Tibial nerve (tissue), 4 donors: ENCODE measurements around the gene CHST1. TPM values are rescaled to one million over a fixed set of nuclear protein-coding genes. Genes with fewer than 3 reads are reported as not detected.

Source experiments
- DNase-seq, 2 donors: peaks; one replicate each; pipeline ENCODE4 v3.0.0-alpha.2; 2019; ENCODE audit warnings: low spot score in 2 of 2
- H3K27ac ChIP-seq, 4 donors: fragments of 200-600 bp; sonication (generic) in 3 of 4; one replicate each; pipeline ENCODE4 v1.5.1; 2017 to 2019; ENCODE audit warnings: mild to moderate bottlenecking in 1 of 4
- H3K27me3 ChIP-seq, 2 donors: fragments of 200-600 bp; sonication (generic) in 1 of 2; one replicate each; pipeline versions ENCODE4 v1.5.1 to v1.6.0; 2017 to 2019
- H3K36me3 ChIP-seq, 3 donors: fragments of 200-600 bp; sonication (generic); one replicate each; pipeline ENCODE4 v1.5.1; 2018 to 2019
- H3K4me1 ChIP-seq, 4 donors: fragments of 200-600 bp; sonication (generic) in 3 of 4; one replicate each; pipeline ENCODE4 v1.5.1; 2017 to 2019
- H3K4me3 ChIP-seq, 4 donors: fragments of 200-600 bp; sonication (generic) in 3 of 4; one replicate each; pipeline ENCODE4 v1.5.1; 2017 to 2019; ENCODE audit warnings: mild to moderate bottlenecking in 1 of 4, moderate library complexity in 1 of 4
- H3K9me3 ChIP-seq, 4 donors: fragments of 200-600 bp; sonication (generic) in 3 of 4; one replicate each; pipeline ENCODE4 v1.5.1; 2017 to 2019
- CTCF ChIP-seq, 5 experiments: fragments of 200-600 bp in 3 of 5; fragments of 450-650 bp in 2 of 5; sonication (generic) in 3 of 5; IDR thresholded peaks; one replicate each; pipeline ENCODE4 v1.5.1; 2016 to 2019; ENCODE audit warnings: antibody characterized with exemption in 5 of 5, mild to moderate bottlenecking in 3 of 5, moderate library complexity in 2 of 5
- EP300 ChIP-seq, 2 donors: sonication (generic); formaldehyde crosslinking; IDR thresholded peaks; one replicate each; pipeline ENCODE4 v1.6.1; 2017; ENCODE audit warnings: antibody characterized with exemption in 2 of 2, mild to moderate bottlenecking in 1 of 2
- POLR2A ChIP-seq, 2 donors: fragments of 450-650 bp; IDR thresholded peaks; one replicate each; pipeline ENCODE4 v1.6.1; 2017; ENCODE audit warnings: antibody characterized with exemption in 2 of 2, mild to moderate bottlenecking in 2 of 2, moderate library complexity in 2 of 2
- WGBS, 2 donors: methylation state at CpG; one replicate each; pipeline ENCODE4 v1.1.5; 2018; 5-methylcytosine and 5-hydroxymethylcytosine counted together
- total RNA-seq, 4 donors: library from RNA; depleted of rRNA; stranded (reverse); fragments of >200 nt; gene quantifications; one replicate each; pipeline ENCODE4 v1.1.0, GENCODE V29; 2016

Gene CHST1
- total RNA-seq, 4 donors from 2014 or later = 1.2 to 3.6 (median 1.6) TPM

- no peak for DNase-seq
- H3K9me3 ChIP-seq = no peaks in the 10 kb centered on the region
- H3K4me3 ChIP-seq = no peak overlapping the region
- peaks cover 0 to 7% of the 10 kb centered on the region in 2 donors for H3K27me3 ChIP-seq
- H3K4me1 ChIP-seq = peaks cover 0 to 26% (median 12%) of the 10 kb centered on the region in 4 donors
- WGBS, 2 donors = 80 to 93% methylated on average over 3 of the region's 3 CpGs
- TF ChIP-seq CTCF (IDR thresholded peaks at IDR 0.05) (no peak), POLR2A (IDR thresholded peaks at IDR 0.05) (no peak), EP300 (IDR thresholded peaks at IDR 0.05) (no peak)
- H3K27ac ChIP-seq = no peak overlapping the region
- no peaks in the 10 kb centered on the region for H3K36me3 ChIP-seq
Measured at GRCh38 chr11:45669146-45669545, 3.7 kb upstream of the CHST1 start.

- Histone ChIP-seq H3K27ac (no peak overlapping the region), H3K9me3 (no peaks in the 10 kb centered on the region), H3K4me3 (no peak overlapping the region), H3K36me3 (no peaks in the 10 kb centered on the region), H3K4me1 (peaks cover 0 to 37% (median 14%) of the 10 kb centered on the region in 4 donors), H3K27me3 (peaks cover 0 to 18% of the 10 kb centered on the region in 2 donors)
- WGBS, 2 donors = 89 to 91% methylated on average over 5 of the region's 5 CpGs
- DNase-seq = no peak
- no peak for TF ChIP-seq EP300 (IDR thresholded peaks at IDR 0.05)
- TF ChIP-seq POLR2A (IDR thresholded peaks at IDR 0.05) = no peak
- no peak for TF ChIP-seq CTCF (IDR thresholded peaks at IDR 0.05)
Measured at GRCh38 chr11:45667929-45668680, 2.7 kb upstream of the CHST1 start.

GRCh38 chr11:45666648-45667642 is 1.5 kb upstream of the CHST1 start:
- no peak for TF ChIP-seq CTCF (IDR thresholded peaks at IDR 0.05)
- 50 to 55% methylated on average over 12 of the region's 12 CpGs for WGBS, 2 donors
- H3K4me3 ChIP-seq = no peak overlapping the region
- no peak for DNase-seq
- no peaks in the 10 kb centered on the region for H3K9me3 ChIP-seq
- no peak overlapping the region for H3K27ac ChIP-seq
- H3K4me1 ChIP-seq = peaks cover 0 to 38% (median 16%) of the 10 kb centered on the region in 4 donors
- no peaks in the 10 kb centered on the region for H3K36me3 ChIP-seq
- H3K27me3 ChIP-seq = peaks cover 0 to 29% of the 10 kb centered on the region in 2 donors

- Histone ChIP-seq H3K27me3 (peaks cover 0 to 36% of the 10 kb centered on the region in 2 donors), H3K36me3 (no peaks in the 10 kb centered on the region), H3K4me3 (peak overlapping the region; percentile 5 to 74 (median 50)), H3K9me3 (no peaks in the 10 kb centered on the region), H3K27ac (peak overlapping the region in 1 of 4 donors; percentile 51), H3K4me1 (peaks cover 0 to 38% (median 16%) of the 10 kb centered on the region in 4 donors)
- 34 to 61% methylated on average over 6 to 9 of the region's 10 CpGs for WGBS, 2 donors
- peak in 1 of 2 donors; percentile 28 for DNase-seq
- TF ChIP-seq EP300 (IDR thresholded peaks at IDR 0.05) (no peak), CTCF (IDR thresholded peaks at IDR 0.05) (no peak), POLR2A (IDR thresholded peaks at IDR 0.05) (no peak)
Measured at GRCh38 chr11:45665933-45666647, 668 bp upstream of the CHST1 start.
